Fibroblast of lung (primary cell): ENCODE measurements around the gene ELP4. TPM values are rescaled to one million over a fixed set of nuclear protein-coding genes. Genes with fewer than 3 reads are reported as not detected.

Source experiments
- DNase-seq, 2 donors: peaks; one replicate each; pipeline versions ENCODE4 v3.0.0 to v3.0.0-alpha.2; 2010; ENCODE audit warnings: low read depth in 2 of 2
- H2AFZ ChIP-seq: 2 replicates; pipeline ENCODE4 v1.5.1; 2012; ENCODE audit warnings: low read length, control low read depth, inconsistent platforms
- H3K27ac ChIP-seq: 2 replicates; pipeline ENCODE4 v1.5.1; 2011; ENCODE audit warnings: low read length, control low read depth; ENCODE audit not compliant: insufficient read depth
- H3K27me3 ChIP-seq: 2 replicates; pipeline ENCODE4 v1.5.1; 2011; ENCODE audit warnings: mild to moderate bottlenecking, low read length; ENCODE audit not compliant: control insufficient read depth, insufficient read depth
- H3K36me3 ChIP-seq: 2 replicates; pipeline ENCODE4 v1.5.1; 2011; ENCODE audit warnings: low read length; ENCODE audit not compliant: control insufficient read depth, insufficient read depth
- H3K4me1 ChIP-seq: 2 replicates; pipeline ENCODE4 v1.5.1; 2011; ENCODE audit warnings: low read length; ENCODE audit not compliant: control insufficient read depth, insufficient read depth; ENCODE audit errors: extremely low read depth
- H3K4me2 ChIP-seq: 2 replicates; pipeline ENCODE4 v1.5.1; 2011; ENCODE audit warnings: low read length, control low read depth; ENCODE audit not compliant: insufficient read depth; ENCODE audit errors: extremely low read depth
- H3K4me3 ChIP-seq, 4 experiments: fragments of 200-600 bp in 1 of 4; sonication (generic) in 1 of 4; replicated peaks in 1 of 4; 2 replicates each; pipeline ENCODE4 v1.5.1; 2011 to 2016; ENCODE audit warnings: low read length in 4 of 4, low read depth in 3 of 4, mild to moderate bottlenecking in 3 of 4, control low read depth in 2 of 4, inconsistent platforms in 1 of 4, mixed read lengths in 1 of 4; ENCODE audit not compliant: insufficient read depth in 1 of 4; ENCODE audit errors: control extremely low read depth in 1 of 4
- H3K79me2 ChIP-seq: 2 replicates; pipeline ENCODE4 v1.5.1; 2012; ENCODE audit warnings: mild to moderate bottlenecking, low read length, inconsistent platforms; ENCODE audit not compliant: control insufficient read depth, insufficient read depth
- H3K9ac ChIP-seq: 2 replicates; pipeline ENCODE4 v1.5.1; 2011; ENCODE audit warnings: mild to moderate bottlenecking, low read length, control low read depth; ENCODE audit not compliant: insufficient read depth
- H3K9me3 ChIP-seq: 2 replicates; pipeline ENCODE4 v1.5.1; 2012; ENCODE audit warnings: low read depth, low read length; ENCODE audit not compliant: control insufficient read depth, insufficient read depth
- H4K20me1 ChIP-seq: 2 replicates; pipeline ENCODE4 v1.5.1; 2011; ENCODE audit warnings: low read length; ENCODE audit not compliant: control insufficient read depth, insufficient read depth; ENCODE audit errors: extremely low read depth
- EZH2 ChIP-seq: IDR thresholded peaks from 2 replicates; pipeline ENCODE4 v1.5.1; 2012; ENCODE audit warnings: low read length, control low read depth, mild to moderate bottlenecking; ENCODE audit errors: missing control alignments
- polyA plus RNA-seq, 2 donors: library from polyadenylated mRNA; depleted of rRNA in 1 of 2; stranded (reverse) in 1 of 2; unstranded in 1 of 2; fragments of >200 nt; gene quantifications; 2 replicates each; pipeline ENCODE4 v1.2.1, GENCODE V29; 2011 to 2012; ENCODE audit warnings: missing spikeins in 1 of 2
- total RNA-seq: library from RNA; depleted of rRNA; stranded (reverse); fragments of >200 nt; gene quantifications from 2 replicates; pipeline ENCODE4 v1.2.1, GENCODE V29; 2014
- TF ChIP-seq, protein P1 (sequence below), 2 donors: IDR thresholded peaks in 1 of 2; conservative IDR thresholded peaks in 1 of 2; 1 replicate in 1 of 2; 2 replicates in 1 of 2; pipeline ENCODE4 v1.5.1; 2011 to 2012; ENCODE audit warnings: low read length in 2 of 2, control low read depth in 1 of 2, inconsistent platforms in 1 of 2, low read depth in 1 of 2, mild to moderate bottlenecking in 1 of 2

ELP4 gene
- total and polyA plus RNA-seq, 2 donors (not counting 1 experiment from before 2014, with no cell fraction given), result 11.7 to 13.1 TPM

GRCh38 chr11:31767066-31767465, 257.5 kb downstream of the ELP4 start:
- Histone ChIP-seq H3K27ac (no peak overlapping the region), H4K20me1 (no peaks in the 10 kb centered on the region), H3K27me3 (no peaks in the 10 kb centered on the region), H3K79me2 (no peaks in the 10 kb centered on the region), H3K36me3 (no peaks in the 10 kb centered on the region), H3K4me3 (no peak overlapping the region), H3K9me3 (no peaks in the 10 kb centered on the region), H3K4me2 (no peak overlapping the region), H3K4me1 (no peaks in the 10 kb centered on the region), H3K9ac (no peak overlapping the region), H2AFZ (no peak overlapping the region)
- no peak for TF ChIP-seq EZH2
- TF ChIP-seq, protein P1, sequence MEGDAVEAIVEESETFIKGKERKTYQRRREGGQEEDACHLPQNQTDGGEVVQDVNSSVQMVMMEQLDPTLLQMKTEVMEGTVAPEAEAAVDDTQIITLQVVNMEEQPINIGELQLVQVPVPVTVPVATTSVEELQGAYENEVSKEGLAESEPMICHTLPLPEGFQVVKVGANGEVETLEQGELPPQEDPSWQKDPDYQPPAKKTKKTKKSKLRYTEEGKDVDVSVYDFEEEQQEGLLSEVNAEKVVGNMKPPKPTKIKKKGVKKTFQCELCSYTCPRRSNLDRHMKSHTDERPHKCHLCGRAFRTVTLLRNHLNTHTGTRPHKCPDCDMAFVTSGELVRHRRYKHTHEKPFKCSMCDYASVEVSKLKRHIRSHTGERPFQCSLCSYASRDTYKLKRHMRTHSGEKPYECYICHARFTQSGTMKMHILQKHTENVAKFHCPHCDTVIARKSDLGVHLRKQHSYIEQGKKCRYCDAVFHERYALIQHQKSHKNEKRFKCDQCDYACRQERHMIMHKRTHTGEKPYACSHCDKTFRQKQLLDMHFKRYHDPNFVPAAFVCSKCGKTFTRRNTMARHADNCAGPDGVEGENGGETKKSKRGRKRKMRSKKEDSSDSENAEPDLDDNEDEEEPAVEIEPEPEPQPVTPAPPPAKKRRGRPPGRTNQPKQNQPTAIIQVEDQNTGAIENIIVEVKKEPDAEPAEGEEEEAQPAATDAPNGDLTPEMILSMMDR (conservative IDR thresholded peaks at IDR 0.05 in 1 of 2, IDR thresholded peaks at IDR 0.05 in 1 of 2; ENCODE audit: low read depth in 1 of 2, low read length in 2 of 2), result no peak
- DNase-seq, result no peak

DNA sequence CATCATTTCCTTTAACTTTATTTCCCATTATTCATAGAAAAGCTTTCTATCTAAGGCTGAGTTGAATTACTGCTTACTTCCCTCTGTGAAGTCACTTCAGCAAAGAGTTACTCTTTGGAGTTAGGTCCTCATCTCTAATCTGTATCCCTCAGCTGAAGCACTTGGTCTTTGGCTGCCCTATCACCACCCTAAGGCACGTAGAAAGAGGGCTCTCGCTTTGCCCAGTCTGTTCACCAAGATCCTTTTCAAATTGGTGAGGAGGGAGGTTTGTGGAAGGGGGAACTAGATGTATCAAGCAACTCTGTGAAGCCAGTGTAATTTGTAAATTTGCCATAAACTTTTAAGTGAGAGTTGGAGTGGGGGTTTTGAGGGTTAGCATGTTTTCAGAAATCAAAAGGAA, 258.1 kb downstream of the ELP4 start:
- TF ChIP-seq, protein P1 (conservative IDR thresholded peaks at IDR 0.05 in 1 of 2, IDR thresholded peaks at IDR 0.05 in 1 of 2; ENCODE audit: low read depth in 1 of 2, low read length in 2 of 2), result no peak
- no peak for TF ChIP-seq EZH2
- Histone ChIP-seq H3K9ac (no peak overlapping the region), H4K20me1 (no peaks in the 10 kb centered on the region), H3K27ac (no peak overlapping the region), H3K4me1 (no peaks in the 10 kb centered on the region), H3K36me3 (no peaks in the 10 kb centered on the region), H3K4me3 (no peak overlapping the region), H3K27me3 (no peaks in the 10 kb centered on the region), H3K79me2 (no peaks in the 10 kb centered on the region), H2AFZ (no peak overlapping the region), H3K4me2 (no peak overlapping the region), H3K9me3 (no peaks in the 10 kb centered on the region)
- no peak for DNase-seq

DNA sequence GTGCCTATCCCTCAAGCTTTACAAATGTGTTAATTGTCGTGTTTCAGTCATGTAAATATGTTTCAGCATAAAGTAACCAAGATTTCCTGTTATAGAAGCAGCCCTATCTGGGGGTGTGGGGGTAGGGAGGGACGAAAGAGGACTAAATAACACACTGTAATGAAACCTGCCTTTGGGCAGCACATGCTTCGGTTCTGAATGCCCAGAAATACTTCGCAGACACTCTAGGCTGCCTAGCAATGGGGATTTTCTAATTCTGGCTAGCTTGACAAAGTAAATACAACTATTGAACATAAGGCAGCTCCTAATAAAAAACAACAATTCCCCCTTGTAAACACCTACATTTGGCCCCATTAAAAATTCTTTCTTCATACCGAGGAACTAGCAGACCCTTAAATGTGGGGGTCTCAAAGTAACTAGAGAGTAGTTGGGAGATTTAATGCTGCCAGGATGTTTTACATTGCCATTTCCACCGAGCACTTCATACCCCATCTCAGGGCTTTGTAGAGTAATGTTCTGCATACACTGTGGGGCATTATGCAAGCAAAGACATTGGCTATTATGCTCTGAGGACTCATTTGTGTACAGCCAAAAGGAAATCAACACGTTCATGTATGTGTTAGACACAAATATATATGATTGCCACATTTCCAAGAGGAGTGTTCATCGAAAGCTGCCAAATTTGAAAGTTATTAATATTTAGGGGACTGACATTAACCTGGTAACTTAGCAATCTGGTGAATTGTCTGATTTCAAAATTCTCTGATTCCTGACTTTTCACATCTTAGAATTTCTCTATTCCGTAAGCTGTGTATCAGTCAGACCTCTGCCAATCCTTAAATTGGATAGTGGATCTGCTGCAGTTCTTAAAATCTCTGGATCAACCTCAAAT, 259.4 kb downstream of the ELP4 start:
- no peaks in the 10 kb centered on the region for H3K79me2 ChIP-seq
- H3K9ac ChIP-seq, result no peak overlapping the region
- H3K27me3 ChIP-seq, result no peaks in the 10 kb centered on the region
- no peak for DNase-seq
- no peak overlapping the region for H3K27ac ChIP-seq
- no peak overlapping the region for H3K4me2 ChIP-seq
- no peaks in the 10 kb centered on the region for H3K9me3 ChIP-seq
- H4K20me1 ChIP-seq, result no peaks in the 10 kb centered on the region
- H3K4me1 ChIP-seq, result no peaks in the 10 kb centered on the region
- no peaks in the 10 kb centered on the region for H3K36me3 ChIP-seq
- TF ChIP-seq, protein P1 (conservative IDR thresholded peaks at IDR 0.05 in 1 of 2, IDR thresholded peaks at IDR 0.05 in 1 of 2; ENCODE audit: low read depth in 1 of 2, low read length in 2 of 2), result no peak
- no peak for TF ChIP-seq EZH2
- no peak overlapping the region for H2AFZ ChIP-seq
- H3K4me3 ChIP-seq, result no peak overlapping the region
